Stimulated activated CD4-positive, alpha-beta T cell treated with anti-CD3 and anti-CD28 coated beads, Interleukin-12 subunit alpha, Interleukin-12 subunit beta, amount 100 ng/mL, for 24 hours (primary cell): Measurements from ENCODE around the gene KIF26A.
A peak's percentile ranks its signal among the peaks of the same experiment; 100 is the strongest.

Source experiments
- DNase-seq, 2 experiments: peaks; one replicate each; pipeline ENCODE4 v3.0.0-alpha.2; 2020; ENCODE audit warnings: low read depth in 2 of 2

Gene KIF26A

GRCh38 chr14:104130974-104131651 is 7.3 kb upstream of the KIF26A start:
- DNase-seq: no peak

- no peak for DNase-seq
These were observed 6.2 kb upstream of the KIF26A start for GRCh38 chr14:104131968-104132732.

DNA sequence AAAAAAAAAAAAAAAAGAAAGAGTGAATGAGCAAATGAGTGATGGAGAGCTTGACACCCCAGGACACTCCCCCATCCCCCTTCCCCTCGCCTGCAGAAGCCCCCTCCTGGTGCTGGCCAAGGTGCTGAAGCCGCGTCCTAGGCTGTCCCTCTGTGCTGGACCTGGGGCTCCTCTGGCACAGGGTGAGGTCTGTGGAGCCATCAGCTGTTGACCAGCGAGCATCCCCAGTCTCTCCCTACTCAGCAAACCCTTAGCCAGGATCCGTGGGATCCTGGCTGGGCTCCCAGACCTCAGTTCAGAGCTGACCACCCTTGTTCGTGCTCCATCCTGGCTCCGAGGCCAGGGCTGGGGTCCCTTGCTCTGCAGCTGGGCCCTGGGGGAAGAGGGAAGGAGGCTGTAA is 5.4 kb upstream of the KIF26A start:
- DNase-seq: no peak

DNA sequence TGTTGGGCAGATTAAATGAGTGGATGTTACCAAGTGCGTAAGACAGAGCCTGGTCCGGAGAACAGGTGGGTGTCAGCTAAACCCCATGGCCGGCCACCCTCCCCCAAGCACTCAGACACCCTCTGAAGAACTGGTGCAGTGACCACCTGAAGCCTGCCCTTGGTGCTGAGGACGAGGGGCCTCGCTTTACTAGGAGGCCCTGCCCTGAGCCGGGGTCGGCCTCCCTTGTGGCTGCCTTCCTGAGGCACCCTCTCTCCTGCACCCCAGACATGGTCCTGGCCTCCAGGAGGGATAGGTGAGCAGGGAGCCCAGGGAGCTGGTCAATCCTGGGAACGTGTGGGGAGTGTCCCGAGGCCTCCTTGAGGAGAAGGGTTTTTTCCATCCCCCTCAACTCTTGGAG is 4.9 kb upstream of the KIF26A start:
- DNase-seq: no peak

- DNase-seq: no peak
These were observed 4.1 kb upstream of the KIF26A start for GRCh38 chr14:104134061-104134965.

- DNase-seq: no peak
These were observed 3.1 kb upstream of the KIF26A start for GRCh38 chr14:104135121-104135903.

DNA sequence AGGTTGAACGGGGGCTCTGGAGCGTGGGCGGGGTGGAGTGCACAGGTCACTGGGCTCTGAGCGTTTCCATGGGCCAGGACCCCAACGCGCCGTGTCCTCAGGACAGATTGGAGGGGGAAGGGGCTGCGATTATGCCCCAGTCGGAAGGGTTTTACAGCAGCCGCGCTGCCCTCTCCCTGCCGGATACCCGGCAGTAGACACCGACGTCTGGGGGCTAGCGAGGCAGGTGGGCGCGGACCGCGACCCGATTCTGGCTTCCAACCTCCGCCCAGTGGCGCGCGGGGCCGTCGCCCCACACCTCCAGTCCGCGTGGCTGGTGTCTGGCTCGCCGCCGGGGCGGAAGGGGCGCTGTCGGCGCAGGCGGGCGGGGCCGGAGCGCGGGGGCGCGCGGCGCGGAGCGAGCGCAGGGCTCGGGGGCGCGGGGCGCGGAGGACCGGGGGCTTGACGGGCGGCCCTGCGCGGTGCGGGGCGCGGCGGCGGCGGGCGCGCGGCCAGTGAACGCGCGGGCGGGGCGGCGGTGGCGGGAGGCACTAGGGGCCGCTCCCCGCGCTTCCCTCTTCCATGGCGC is 2.4 kb upstream of the KIF26A start:
- DNase-seq: no peak

- DNase-seq: no peak
These were observed 1.7 kb upstream of the KIF26A start for GRCh38 chr14:104136472-104137296.

DNA sequence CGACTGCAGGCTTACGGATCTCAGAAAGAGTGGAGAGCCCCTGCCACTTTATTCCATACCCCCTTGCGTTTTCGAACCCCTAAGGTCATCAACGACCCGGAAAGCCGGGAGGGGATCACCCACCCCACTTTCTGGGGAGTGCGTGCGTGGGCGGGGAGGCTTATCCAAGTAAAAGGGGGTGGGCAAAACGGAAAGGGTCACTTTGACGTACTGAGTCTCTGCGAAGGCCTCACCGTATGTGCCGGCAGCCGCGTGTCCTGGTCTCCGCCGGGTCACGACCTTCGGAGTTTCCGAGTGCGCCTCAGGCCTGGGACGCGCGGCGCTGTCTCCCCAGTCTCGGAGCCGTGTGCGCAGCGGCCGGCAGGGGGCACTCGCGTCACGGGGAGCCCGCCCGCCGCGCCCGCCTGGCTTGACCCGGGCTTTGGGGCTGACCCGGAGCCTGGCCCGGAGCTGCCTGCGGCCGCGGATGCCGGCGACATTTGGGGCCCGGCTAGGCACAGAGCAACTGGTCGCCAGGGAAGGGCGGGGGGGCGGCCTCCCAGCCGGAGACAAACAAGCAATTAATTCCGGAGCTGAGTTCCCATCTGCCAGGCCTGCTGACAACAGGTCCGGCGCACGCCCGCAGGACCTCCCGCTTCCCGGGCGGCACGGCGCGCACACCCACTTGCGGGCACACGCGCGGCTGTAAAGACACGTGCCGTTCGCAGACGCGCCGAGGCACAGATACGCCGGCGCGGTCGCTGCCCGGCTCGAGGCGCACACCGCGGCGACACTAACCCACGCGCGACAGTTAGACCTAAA is 890 bp upstream of the KIF26A start:
- peak; percentile 29 to 65 for DNase-seq

GRCh38 chr14:104138718-104139459 is 502 bp downstream of the KIF26A start:
- DNase-seq: no peak

GRCh38 chr14:104139460-104140212 is 1.2 kb downstream of the KIF26A start:
- no peak for DNase-seq

DNA sequence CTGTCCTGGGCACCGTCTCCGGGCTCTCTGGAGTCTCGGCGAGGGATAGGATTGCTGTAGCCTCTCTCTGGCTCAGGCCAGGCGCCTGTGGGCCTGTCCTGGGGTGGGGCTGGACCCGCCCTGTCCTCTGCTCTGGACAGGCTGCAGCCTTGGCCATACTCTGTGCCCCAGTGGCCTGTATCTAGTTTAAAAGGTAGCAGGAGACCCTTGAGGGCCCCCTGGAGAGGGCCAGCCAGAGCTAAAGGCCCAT is 1.8 kb downstream of the KIF26A start:
- no peak for DNase-seq

GRCh38 chr14:104140463-104141331 is 2.3 kb downstream of the KIF26A start:
- no peak for DNase-seq

- DNase-seq: no peak
These were observed 3.3 kb downstream of the KIF26A start for GRCh38 chr14:104141621-104142091.

- DNase-seq: no peak
These were observed 4.0 kb downstream of the KIF26A start for GRCh38 chr14:104142136-104142945.

- DNase-seq: no peak
These were observed 4.6 kb downstream of the KIF26A start for GRCh38 chr14:104142946-104143470.
